ENCODE data around the gene RNASEH2A. TPM values are rescaled to one million over a fixed set of nuclear protein-coding genes. Genes with fewer than 3 reads are reported as not detected.

RNASEH2A gene
- 10 to 100 TPM; 30.1 to 53.5 TPM for total RNA-seq

DNA sequence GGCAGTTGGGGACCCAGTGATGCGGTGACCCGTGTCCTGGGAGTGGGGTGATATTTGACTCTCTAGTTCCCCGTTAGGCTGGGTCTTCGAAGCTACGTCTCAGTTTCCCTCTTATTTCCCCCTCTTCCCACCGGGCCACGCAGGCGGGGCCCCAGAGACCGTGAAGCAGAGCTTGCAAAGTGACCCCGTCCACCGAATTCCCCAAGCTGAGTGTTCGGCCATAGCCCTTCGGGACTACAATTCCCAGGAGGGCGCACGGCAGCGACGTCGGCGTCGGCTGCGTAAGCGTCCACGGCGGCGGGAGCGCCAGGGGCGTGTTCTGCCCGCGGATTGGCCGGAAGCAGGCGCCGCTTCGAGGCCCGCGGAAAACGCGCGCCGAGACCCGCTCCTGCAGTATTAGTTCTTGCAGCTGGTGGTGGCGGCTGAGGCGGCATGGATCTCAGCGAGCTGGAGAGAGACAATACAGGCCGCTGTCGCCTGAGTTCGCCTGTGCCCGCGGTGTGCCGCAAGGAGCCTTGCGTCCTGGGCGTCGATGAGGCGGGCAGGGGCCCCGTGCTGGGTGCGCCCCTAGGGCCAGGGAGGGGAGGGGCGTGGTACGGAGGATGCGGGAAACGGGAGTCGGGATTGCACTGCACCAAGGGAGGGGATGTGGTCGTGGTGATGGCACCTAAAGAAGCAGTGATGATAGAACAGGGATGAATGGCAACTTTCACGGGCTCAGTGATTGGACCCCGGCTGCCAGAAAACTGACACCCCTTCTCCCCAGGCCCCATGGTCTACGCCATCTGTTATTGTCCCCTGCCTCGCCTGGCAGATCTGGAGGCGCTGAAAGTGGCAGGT is at the start of gene RNASEH2A:
Gene RNASEH2A, plus strand, starts transcription at position 343 of the 840 bp plus-strand sequence. Its CDS starts 90 bp downstream, at position 433.
- peak within 1 kb of the TSS; percentile 94 for H3K27ac Mint-ChIP-seq
- no peaks in the 10 kb centered on the region for H3K9me3 Mint-ChIP-seq
- peak within 1 kb of the TSS; percentile 95 for H3K4me3 Mint-ChIP-seq
- peaks cover 47% of the 10 kb centered on the region for H3K36me3 Mint-ChIP-seq (ENCODE audit: low read depth)
- H3K27me3 Mint-ChIP-seq: no peaks in the 10 kb centered on the region
- ATAC-seq (replicated peaks): peak; percentile 92
- H3K4me1 Mint-ChIP-seq: peaks cover 14% of the 10 kb centered on the region

DNA sequence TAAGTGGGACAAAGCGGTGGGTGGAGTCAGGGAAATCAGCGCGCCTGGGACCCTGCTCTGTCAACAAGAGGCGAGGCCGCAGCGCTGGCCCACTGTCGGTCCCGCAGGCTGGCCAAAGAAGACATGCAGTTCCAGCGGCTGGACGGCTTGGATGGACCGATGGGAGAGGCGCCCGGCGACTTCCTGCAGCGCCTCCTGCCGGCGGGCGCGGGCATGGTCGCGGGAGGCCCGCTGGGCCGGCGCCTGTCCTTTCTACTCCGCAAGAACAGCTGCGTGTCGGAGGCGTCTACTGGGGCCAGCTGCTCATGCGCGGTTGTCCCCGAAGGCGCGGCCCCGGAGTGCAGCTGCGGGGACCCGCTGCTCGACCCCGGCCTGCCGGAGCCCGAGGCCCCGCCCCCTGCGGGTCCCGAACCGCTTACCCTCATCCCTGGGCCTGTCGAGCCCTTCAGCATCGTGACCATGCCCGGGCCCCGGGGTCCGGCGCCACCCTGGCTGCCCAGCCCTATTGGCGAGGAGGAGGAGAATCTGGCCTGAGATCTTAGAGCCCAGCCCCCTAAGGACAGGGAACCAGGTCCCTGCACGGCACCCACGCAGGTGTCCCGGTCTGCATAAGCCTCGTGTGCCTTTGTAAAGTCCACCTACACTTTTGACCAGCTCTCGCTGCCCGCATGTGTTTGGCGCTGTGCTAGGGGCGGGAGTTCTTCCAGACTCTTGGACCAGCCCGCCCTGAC is 48.7 kb upstream of the RNASEH2A start:
- H3K27ac Mint-ChIP-seq: no peak overlapping the region
- peak; percentile 89 for ATAC-seq (replicated peaks)
- H3K36me3 Mint-ChIP-seq (ENCODE audit: low read depth): no peaks in the 10 kb centered on the region
- H3K9me3 Mint-ChIP-seq: no peaks in the 10 kb centered on the region
- H3K27me3 Mint-ChIP-seq: peaks cover 8% of the 10 kb centered on the region
- H3K4me1 Mint-ChIP-seq: no peaks in the 10 kb centered on the region
- peak overlapping the region; percentile 35 for H3K4me3 Mint-ChIP-seq

DNA sequence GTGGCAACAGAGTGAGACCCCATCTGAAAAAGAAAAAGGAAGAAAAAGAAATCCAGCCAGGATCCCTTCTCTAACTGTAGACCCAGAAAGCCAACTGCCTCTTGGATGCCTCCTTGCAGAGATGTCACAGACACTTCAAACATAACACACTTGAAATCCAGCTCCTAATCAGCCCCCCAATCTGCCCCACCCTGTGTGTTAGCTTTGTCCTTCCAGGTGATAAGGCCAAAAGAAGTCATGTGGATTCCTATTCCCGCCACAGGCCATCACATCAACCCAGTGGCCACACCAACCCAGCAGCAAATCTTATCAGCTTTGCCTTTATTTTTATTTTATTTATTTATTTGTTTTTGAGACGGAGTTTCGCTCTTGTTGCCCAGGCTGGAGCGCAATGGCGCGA is 46.7 kb upstream of the RNASEH2A start:
- Mint-ChIP-seq H3K4me3 (no peak overlapping the region), H3K9me3 (no peaks in the 10 kb centered on the region), H3K27me3 (peaks cover 8% of the 10 kb centered on the region), H3K27ac (no peak overlapping the region), H3K36me3 (ENCODE audit: low read depth) (no peaks in the 10 kb centered on the region), H3K4me1 (no peaks in the 10 kb centered on the region)
- no peak for ATAC-seq (replicated peaks)

DNA sequence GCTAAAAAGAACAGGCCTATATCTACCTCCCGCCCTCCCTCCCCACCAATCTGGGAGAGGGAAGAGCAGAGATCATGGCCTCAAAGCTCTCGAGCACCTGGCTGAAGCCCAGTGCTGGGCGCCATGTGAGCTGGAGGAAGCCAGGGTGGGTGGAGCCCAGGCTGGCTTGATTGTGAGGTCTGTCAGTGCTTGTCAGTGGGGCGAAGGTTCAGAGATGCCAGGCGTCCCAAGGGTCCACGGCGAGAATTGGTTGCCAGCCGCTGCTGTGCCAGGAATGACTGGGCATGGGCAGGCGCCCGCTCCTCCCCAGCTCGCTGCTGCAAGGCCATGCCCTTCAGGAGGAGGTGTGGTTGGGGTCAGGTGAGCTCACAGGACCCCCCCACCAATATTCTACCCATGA is 43.3 kb upstream of the RNASEH2A start:
- Mint-ChIP-seq H3K4me1 (no peaks in the 10 kb centered on the region), H3K4me3 (no peak overlapping the region), H3K27ac (no peak overlapping the region), H3K9me3 (no peaks in the 10 kb centered on the region), H3K27me3 (no peaks in the 10 kb centered on the region), H3K36me3 (ENCODE audit: low read depth) (no peaks in the 10 kb centered on the region)
- no peak for ATAC-seq (replicated peaks)

DNA sequence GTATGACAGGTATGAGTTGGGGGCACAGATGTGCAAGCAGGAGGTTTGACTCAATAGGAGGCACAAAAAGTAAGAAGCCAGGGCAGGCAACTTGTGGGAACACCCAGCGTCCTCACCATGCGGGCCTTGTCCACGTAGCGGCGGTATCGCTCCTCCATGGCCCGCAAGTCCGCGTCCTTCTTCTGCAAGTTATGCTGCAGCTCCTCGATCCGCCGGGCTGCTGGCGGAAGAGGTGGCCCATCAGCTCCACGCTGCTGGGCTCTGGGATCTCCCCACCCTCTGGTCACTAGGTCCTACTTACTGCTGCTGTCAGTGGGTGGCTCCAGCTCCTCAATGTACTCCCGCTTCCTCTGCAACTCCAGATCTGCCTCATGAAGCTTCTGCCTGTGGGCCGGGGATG is 41.7 kb upstream of the RNASEH2A start:
- H3K36me3 Mint-ChIP-seq (ENCODE audit: low read depth): no peaks in the 10 kb centered on the region
- no peaks in the 10 kb centered on the region for H3K4me1 Mint-ChIP-seq
- H3K4me3 Mint-ChIP-seq: no peak overlapping the region
- H3K27me3 Mint-ChIP-seq: no peaks in the 10 kb centered on the region
- ATAC-seq (replicated peaks): no peak
- H3K9me3 Mint-ChIP-seq: no peaks in the 10 kb centered on the region
- H3K27ac Mint-ChIP-seq: no peak overlapping the region

DNA sequence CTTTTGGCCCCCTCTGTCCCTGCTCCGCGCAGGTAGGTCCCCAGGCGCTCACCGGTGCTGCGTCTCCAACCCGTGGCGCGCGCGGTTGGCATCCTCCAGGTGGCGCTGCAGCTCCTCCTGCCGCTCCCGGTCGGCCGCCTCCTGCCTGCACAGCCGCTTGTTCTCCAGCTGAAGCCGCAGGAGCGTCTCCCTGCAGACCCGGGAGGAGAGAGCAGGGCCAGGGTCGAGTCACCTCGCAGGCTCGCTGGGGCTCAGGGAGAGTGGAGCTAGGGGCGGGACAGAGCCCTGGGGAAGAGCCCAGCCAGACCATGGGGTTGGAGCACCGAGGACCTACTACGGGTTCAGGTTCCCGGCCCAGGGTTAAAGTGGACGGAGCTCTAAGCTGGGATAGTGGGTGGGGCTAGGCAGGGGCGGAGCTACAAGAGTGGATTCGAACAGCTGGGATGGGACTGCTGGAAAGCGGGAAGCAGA is 40.3 kb upstream of the RNASEH2A start:
- Mint-ChIP-seq H3K36me3 (ENCODE audit: low read depth) (no peaks in the 10 kb centered on the region), H3K4me1 (peaks cover 5% of the 10 kb centered on the region), H3K27me3 (no peaks in the 10 kb centered on the region), H3K9me3 (no peaks in the 10 kb centered on the region), H3K4me3 (peak overlapping the region; percentile 48), H3K27ac (no peak overlapping the region)
- ATAC-seq (replicated peaks): peak; percentile 85

DNA sequence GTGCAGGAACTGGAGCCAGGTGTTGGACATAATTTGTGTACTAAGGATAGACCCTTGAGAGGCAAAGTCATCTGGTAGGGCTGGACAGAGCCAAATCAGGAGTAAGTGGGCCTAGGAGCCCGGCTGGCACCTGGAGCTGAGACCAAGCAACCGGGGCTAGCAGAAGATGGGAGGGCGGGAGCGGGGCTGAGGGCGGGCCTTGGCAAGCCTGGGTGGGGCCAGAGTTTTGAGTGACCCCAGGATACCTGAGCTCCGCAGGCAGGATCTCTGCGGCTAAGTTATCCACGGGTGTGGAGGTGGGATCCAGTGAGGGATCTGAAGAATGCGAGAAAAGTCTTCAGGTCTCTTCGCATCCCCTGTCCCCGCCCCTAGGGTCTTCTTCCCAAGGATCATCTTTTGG is 39.2 kb upstream of the RNASEH2A start:
- H3K27me3 Mint-ChIP-seq: no peaks in the 10 kb centered on the region
- ATAC-seq (replicated peaks): no peak
- H3K4me3 Mint-ChIP-seq: no peak overlapping the region
- H3K9me3 Mint-ChIP-seq: no peaks in the 10 kb centered on the region
- H3K4me1 Mint-ChIP-seq: peaks cover 5% of the 10 kb centered on the region
- no peaks in the 10 kb centered on the region for H3K36me3 Mint-ChIP-seq (ENCODE audit: low read depth)
- no peak overlapping the region for H3K27ac Mint-ChIP-seq

DNA sequence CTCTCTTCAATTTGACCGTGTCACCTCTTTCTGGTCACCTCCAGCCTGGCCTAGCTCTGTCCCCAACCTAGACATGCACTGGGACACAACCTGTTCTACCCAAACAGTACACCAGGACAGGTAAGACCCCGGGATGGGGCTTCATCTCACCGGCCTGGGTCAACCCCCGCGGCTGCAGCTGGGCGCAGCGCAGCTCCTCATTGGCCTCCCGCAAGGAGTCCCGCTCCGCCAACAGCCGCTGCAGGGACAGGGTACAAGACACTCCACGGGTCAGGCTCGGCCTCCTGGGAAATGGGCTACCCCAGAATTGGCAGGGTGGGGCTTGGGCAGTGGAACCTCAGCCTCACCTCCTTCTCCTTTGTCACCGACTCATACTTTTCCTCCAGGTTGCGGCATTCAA is 38.7 kb upstream of the RNASEH2A start:
- H3K27me3 Mint-ChIP-seq: no peaks in the 10 kb centered on the region
- no peak for ATAC-seq (replicated peaks)
- H3K36me3 Mint-ChIP-seq (ENCODE audit: low read depth): no peaks in the 10 kb centered on the region
- no peaks in the 10 kb centered on the region for H3K9me3 Mint-ChIP-seq
- H3K4me3 Mint-ChIP-seq: no peak overlapping the region
- H3K27ac Mint-ChIP-seq: no peak overlapping the region
- peaks cover 5% of the 10 kb centered on the region for H3K4me1 Mint-ChIP-seq

DNA sequence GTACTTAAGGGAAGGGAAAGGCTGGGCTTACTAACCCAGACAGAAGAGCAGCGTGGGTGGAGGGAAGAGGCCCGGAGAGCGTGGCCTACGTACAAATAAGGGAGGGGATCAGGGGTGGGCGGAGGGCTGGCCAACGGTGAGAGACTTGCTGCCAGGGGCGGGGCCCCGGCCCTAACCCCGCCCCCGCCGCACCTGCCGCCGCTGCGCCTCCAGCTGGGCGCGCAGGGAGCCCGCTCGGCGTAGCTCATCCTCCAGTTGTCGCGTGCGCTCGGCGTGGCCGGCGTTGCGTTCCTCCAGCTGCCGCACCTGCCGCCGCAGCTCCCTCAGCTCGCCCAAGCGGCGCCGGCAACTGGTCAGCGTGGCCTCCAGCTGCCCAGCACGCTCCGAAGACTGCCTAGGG is 36.7 kb upstream of the RNASEH2A start:
- peak; percentile 90 for ATAC-seq (replicated peaks)
- no peaks in the 10 kb centered on the region for H3K27me3 Mint-ChIP-seq
- no peaks in the 10 kb centered on the region for H3K9me3 Mint-ChIP-seq
- H3K4me3 Mint-ChIP-seq: peak overlapping the region; percentile 44
- no peak overlapping the region for H3K27ac Mint-ChIP-seq
- H3K36me3 Mint-ChIP-seq (ENCODE audit: low read depth): no peaks in the 10 kb centered on the region
- peaks cover 8% of the 10 kb centered on the region for H3K4me1 Mint-ChIP-seq

DNA sequence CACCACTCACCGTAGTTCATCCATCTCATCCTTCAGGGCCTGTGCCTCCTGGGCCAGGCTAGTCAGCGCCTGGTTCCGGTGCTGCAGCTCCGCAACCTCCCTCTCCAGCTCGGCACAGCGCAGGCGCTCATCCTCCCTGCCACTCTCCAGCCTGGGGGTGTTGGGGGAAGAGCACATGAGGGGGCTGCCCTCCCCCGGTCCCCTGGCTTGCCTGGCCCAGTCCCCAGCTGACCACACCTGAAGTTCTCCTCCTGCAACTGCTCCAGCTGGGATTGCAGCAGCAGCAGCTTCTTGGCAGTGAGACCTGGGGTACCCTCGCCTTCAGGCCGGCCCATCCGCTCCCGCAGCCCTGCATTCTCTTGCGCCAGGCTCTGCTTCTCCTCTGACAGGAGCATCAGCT is 35.5 kb upstream of the RNASEH2A start:
- Mint-ChIP-seq H3K27ac (no peak overlapping the region), H3K4me3 (no peak overlapping the region), H3K36me3 (ENCODE audit: low read depth) (no peaks in the 10 kb centered on the region), H3K27me3 (no peaks in the 10 kb centered on the region), H3K4me1 (peaks cover 8% of the 10 kb centered on the region), H3K9me3 (no peaks in the 10 kb centered on the region)
- ATAC-seq (replicated peaks): no peak

DNA sequence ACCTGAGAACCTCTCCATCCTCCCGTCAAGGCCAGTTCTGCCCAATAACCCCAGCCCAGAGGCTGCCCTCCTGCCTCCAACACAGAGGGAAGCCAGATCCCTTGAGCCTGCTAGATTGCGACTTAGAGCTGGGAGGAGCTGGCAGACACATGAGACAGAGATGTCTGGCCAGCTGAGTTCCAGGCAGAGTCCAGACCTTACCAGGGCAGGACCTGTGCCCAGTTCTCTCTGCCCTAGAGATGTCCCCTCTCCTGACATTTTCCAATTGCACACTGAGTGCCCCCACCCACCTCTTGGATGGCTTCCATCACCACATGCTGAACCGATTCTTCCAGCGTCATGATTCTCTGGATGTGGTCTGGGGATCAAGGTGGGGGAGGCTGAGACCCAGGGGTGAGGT is 34.1 kb upstream of the RNASEH2A start:
- Mint-ChIP-seq H3K36me3 (ENCODE audit: low read depth) (no peaks in the 10 kb centered on the region), H3K27me3 (no peaks in the 10 kb centered on the region), H3K9me3 (no peaks in the 10 kb centered on the region), H3K4me1 (peaks cover 8% of the 10 kb centered on the region), H3K27ac (no peak overlapping the region), H3K4me3 (no peak overlapping the region)
- ATAC-seq (replicated peaks): no peak

DNA sequence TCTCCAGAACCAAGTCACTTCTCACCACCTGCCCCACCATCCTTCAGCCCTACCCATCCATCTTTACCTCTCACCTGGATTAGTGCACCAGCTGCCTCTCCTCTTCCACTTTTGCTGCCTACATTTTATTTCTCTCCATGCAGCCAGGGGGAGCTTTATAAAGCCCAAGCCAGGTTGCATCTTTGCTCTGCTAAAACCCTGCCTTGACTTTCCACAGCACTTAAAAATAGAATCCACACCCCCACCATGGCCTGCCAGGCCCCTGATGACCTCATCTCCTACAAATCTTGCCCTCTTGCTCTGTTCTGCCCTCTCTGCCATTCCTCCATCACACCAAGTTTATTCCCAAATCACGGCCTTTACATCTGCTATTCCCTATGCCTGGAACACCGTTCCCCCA is 32.8 kb upstream of the RNASEH2A start:
- H3K27ac Mint-ChIP-seq: no peak overlapping the region
- no peaks in the 10 kb centered on the region for H3K27me3 Mint-ChIP-seq

DNA sequence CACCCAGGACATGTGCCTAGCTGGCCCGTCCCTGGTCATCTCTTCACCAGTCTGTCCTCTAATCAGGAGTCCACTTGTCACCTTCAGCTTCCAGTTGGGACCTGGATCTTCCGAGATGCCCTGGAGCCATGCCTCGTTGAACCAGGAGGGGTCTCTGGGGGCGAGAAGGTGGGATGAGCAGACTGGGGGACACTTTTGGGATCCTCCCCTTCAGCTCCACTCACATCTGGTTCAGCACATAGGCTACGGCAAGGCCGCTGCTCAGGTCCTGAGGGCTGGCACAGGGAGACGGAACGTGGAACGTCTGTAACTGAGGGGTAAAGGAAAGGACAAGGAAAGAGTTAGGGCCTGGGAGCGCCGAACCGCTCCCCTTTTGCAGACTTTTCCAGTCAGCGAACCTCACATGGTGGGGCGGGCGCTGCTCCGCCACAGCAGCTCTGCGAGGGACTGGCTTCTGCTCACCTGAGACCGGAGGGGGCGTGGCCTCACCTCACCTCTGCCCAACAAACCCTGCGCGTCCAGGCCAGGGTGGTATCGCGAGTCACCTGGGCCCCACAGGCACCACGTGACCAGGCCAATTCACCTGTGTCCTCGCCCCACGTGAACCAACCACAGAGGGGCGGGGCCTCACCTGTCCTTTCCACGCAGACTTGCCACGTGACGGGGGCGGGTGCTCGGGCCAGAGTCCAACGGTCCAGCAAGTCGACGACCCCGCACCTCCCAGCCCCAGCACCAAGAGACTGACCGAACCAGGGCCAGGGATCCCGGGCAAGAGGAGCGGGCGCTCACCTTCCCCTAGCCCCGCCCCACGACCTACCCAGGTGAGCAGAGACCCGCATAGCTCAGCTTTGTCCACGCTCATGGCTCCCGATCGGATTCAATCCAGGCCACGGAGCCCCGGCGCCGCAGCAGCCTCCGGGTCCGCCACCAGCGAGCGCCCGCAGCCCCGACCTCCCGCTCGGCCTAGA is 31.5 kb upstream of the RNASEH2A start, which contains the start of gene HOOK2:
Gene HOOK2, minus strand, starts transcription at position 965 of the 968 bp plus-strand sequence. Its CDS starts 103 bp downstream, at position 862.
- H3K4me1 Mint-ChIP-seq: peaks cover 13% of the 10 kb centered on the region
- H3K27ac Mint-ChIP-seq: no peak within 1 kb of the TSS
- ATAC-seq (replicated peaks): peak; percentile 13
- no peaks in the 10 kb centered on the region for H3K27me3 Mint-ChIP-seq
- peak within 1 kb of the TSS; percentile 97 for H3K4me3 Mint-ChIP-seq
- no peaks in the 10 kb centered on the region for H3K9me3 Mint-ChIP-seq
- no peaks in the 10 kb centered on the region for H3K36me3 Mint-ChIP-seq (ENCODE audit: low read depth)

More for the DNA sequence above, 32.8 kb upstream of the RNASEH2A start:
- ATAC-seq (replicated peaks): no peak
- Mint-ChIP-seq H3K4me1 (peaks cover 12% of the 10 kb centered on the region), H3K36me3 (ENCODE audit: low read depth) (no peaks in the 10 kb centered on the region), H3K4me3 (no peak overlapping the region), H3K9me3 (no peaks in the 10 kb centered on the region)

All from activated T-helper 17 cell treated with anti-CD3 and anti-CD28 coated beads, Interleukin-2, amount 50 U/mL, for 72 hours (primary cell).